H1 (cell line): ENCODE measurements around the gene COL4A1. TPM values are rescaled to one million over a fixed set of nuclear protein-coding genes. Genes with fewer than 3 reads are reported as not detected.

Source experiments
- CTCF ChIA-PET: fragments of 300-600 bp; sonication (Branson Sonifier 250); formaldehyde crosslinking; loops from one replicate; lab custom pipeline; 2021; ENCODE audit not compliant: partially characterized antibody; lab: Charles Lee
- POLR2A ChIA-PET: fragments of 300-600 bp; sonication (Branson Sonifier 250); formaldehyde crosslinking; loops from one replicate; lab custom pipeline; 2021; ENCODE audit warnings: inconsistent platforms; ENCODE audit not compliant: partially characterized antibody; lab: Charles Lee
- DNase-seq, 2 experiments: peaks; one replicate each; pipeline versions ENCODE4 v3.0.0 to v3.0.0-alpha.2; 2010 to 2022; ENCODE audit warnings: low spot score in 2 of 2, low read depth in 1 of 2, mixed read lengths in 1 of 2
- FAIRE-seq: peaks from 2 replicates; lab custom pipeline; 2011; peaks lifted over from hg19 to GRCh38; lab: Jason Lieb, UNC
- H2AFZ ChIP-seq: 2 replicates; pipeline ENCODE4 v1.8.1; 2012; ENCODE audit warnings: low read length, inconsistent platforms
- H2AK5ac ChIP-seq: 2 replicates; pipeline ENCODE4 v1.6.1; 2013; ENCODE audit warnings: low read depth, low read length
- H2BK120ac ChIP-seq: replicated peaks from 2 replicates; pipeline ENCODE3; 2013; ENCODE audit warnings: low read depth, low read length, inconsistent platforms
- H2BK12ac ChIP-seq: 2 replicates; pipeline ENCODE4 v1.6.1; 2013; ENCODE audit warnings: low read depth, low read length
- H2BK15ac ChIP-seq: 2 replicates; pipeline ENCODE4 v1.6.1; 2013; ENCODE audit warnings: low read length
- H2BK20ac ChIP-seq: 2 replicates; pipeline ENCODE4 v1.6.1; 2013; ENCODE audit warnings: low read length
- H2BK5ac ChIP-seq: 2 replicates; pipeline ENCODE4 v1.6.1; 2013; ENCODE audit warnings: low read depth, low read length
- H3K14ac ChIP-seq: 2 replicates; pipeline ENCODE4 v1.6.1; 2013; ENCODE audit warnings: inconsistent platforms; ENCODE audit not compliant: insufficient read length
- H3K18ac ChIP-seq: 2 replicates; pipeline ENCODE4 v1.6.1; 2013; ENCODE audit warnings: low read length; ENCODE audit errors: extremely low read depth
- H3K23ac ChIP-seq: 2 replicates; pipeline ENCODE4 v1.6.1; 2013; ENCODE audit warnings: inconsistent platforms; ENCODE audit not compliant: insufficient read length
- H3K23me2 ChIP-seq: 2 replicates; pipeline ENCODE4 v1.6.1; 2013; ENCODE audit warnings: low read depth, low read length
- H3K27ac ChIP-seq: 2 replicates; pipeline ENCODE4 v1.6.1; 2011; ENCODE audit warnings: low read depth, low read length, inconsistent platforms
- H3K27me3 ChIP-seq, 4 experiments: replicated peaks in 1 of 4; 1 replicate in 1 of 4; 2 replicates in 3 of 4; pipeline versions ENCODE4 v1.6.1 to v1.8.1; 2011 to 2013; ENCODE audit warnings: low read length in 3 of 4, mild to moderate bottlenecking in 3 of 4, inconsistent platforms in 2 of 4, mixed read lengths in 2 of 4, moderate library complexity in 1 of 4; ENCODE audit not compliant: control insufficient read depth in 3 of 4, insufficient read depth in 3 of 4; ENCODE audit errors: extremely low read depth in 1 of 4
- H3K36me3 ChIP-seq, 4 experiments: 2 replicates each; pipeline versions ENCODE4 v1.6.1 to v1.8.1; 2011 to 2013; ENCODE audit warnings: mild to moderate bottlenecking in 4 of 4, low read length in 3 of 4, moderate library complexity in 2 of 4, control low read depth in 1 of 4, inconsistent platforms in 1 of 4; ENCODE audit not compliant: insufficient read depth in 4 of 4, control insufficient read depth in 2 of 4
- H3K4ac ChIP-seq: replicated peaks from 2 replicates; pipeline ENCODE3; 2013; ENCODE audit warnings: low read length, low read depth, mixed read lengths, inconsistent platforms; ENCODE audit not compliant: insufficient read length
- H3K4me1 ChIP-seq, 4 experiments: replicated peaks in 1 of 4; 1 replicate in 1 of 4; 2 replicates in 3 of 4; pipeline versions ENCODE4 v1.6.1 to v1.8.1; 2011 to 2013; ENCODE audit warnings: low read length in 3 of 4, inconsistent platforms in 2 of 4, mixed read lengths in 1 of 4; ENCODE audit not compliant: insufficient read depth in 4 of 4, control insufficient read depth in 3 of 4
- H3K4me2 ChIP-seq, 2 experiments: 2 replicates each; pipeline versions ENCODE4 v1.6.1 to v1.8.1; 2011 to 2013; ENCODE audit warnings: low read depth in 2 of 2, low read length in 2 of 2, control low read depth in 1 of 2, inconsistent platforms in 1 of 2, mild to moderate bottlenecking in 1 of 2; ENCODE audit not compliant: insufficient read depth in 1 of 2
- H3K4me3 ChIP-seq, 4 experiments: fragments of 200-600, 300-600 bp in 1 of 4; sonication (generic), shearing (Covaris generic), sonication (Bioruptor Twin) in 1 of 4; 2 replicates each; pipeline versions ENCODE4 v1.5.1 to v1.8.1; 2011 to 2016; ENCODE audit warnings: low read length in 4 of 4, low read depth in 3 of 4, control low read depth in 2 of 4, inconsistent platforms in 2 of 4, mild to moderate bottlenecking in 2 of 4, mixed read lengths in 1 of 4, moderate library complexity in 1 of 4; ENCODE audit not compliant: insufficient read depth in 2 of 4; ENCODE audit errors: extremely low read depth in 1 of 4
- H3K56ac ChIP-seq: replicated peaks from 2 replicates; pipeline ENCODE3; 2013; ENCODE audit warnings: low read depth, mild to moderate bottlenecking, mixed read lengths, low read length, inconsistent platforms; ENCODE audit not compliant: insufficient read length
- H3K79me1 ChIP-seq: 2 replicates; pipeline ENCODE4 v1.6.1; 2013; ENCODE audit warnings: low read depth, low read length, control low read depth
- H3K79me2 ChIP-seq, 2 experiments: 2 replicates each; pipeline versions ENCODE4 v1.6.1 to v1.8.1; 2012 to 2013; ENCODE audit warnings: low read length in 2 of 2, mild to moderate bottlenecking in 2 of 2, inconsistent platforms in 1 of 2; ENCODE audit not compliant: insufficient read depth in 2 of 2, control insufficient read depth in 1 of 2
- H3K9ac ChIP-seq, 4 experiments: replicated peaks in 1 of 4; 1 replicate in 1 of 4; 2 replicates in 3 of 4; pipeline versions ENCODE4 v1.6.1 to v1.8.1; 2011 to 2013; ENCODE audit warnings: low read depth in 3 of 4, low read length in 3 of 4, control low read depth in 2 of 4, mild to moderate bottlenecking in 2 of 4, moderate library complexity in 2 of 4, inconsistent platforms in 1 of 4; ENCODE audit errors: extremely low read depth in 1 of 4
- H3K9me3 ChIP-seq, 2 experiments: 2 replicates each; pipeline versions ENCODE4 v1.6.1 to v1.8.1; 2012 to 2013; ENCODE audit warnings: mild to moderate bottlenecking in 2 of 2, moderate library complexity in 2 of 2, control low read depth in 1 of 2, inconsistent platforms in 1 of 2, low read depth in 1 of 2, low read length in 1 of 2, mixed read lengths in 1 of 2; ENCODE audit not compliant: insufficient read depth in 2 of 2
- H4K20me1 ChIP-seq, 2 experiments: replicated peaks in 1 of 2; 2 replicates each; pipeline versions ENCODE3 to v1.8.1; 2011 to 2013; ENCODE audit warnings: inconsistent platforms in 2 of 2, low read length in 2 of 2, mild to moderate bottlenecking in 1 of 2; ENCODE audit not compliant: insufficient read depth in 2 of 2, control insufficient read depth in 1 of 2
- H4K5ac ChIP-seq: 2 replicates; pipeline ENCODE4 v1.6.1; 2013; ENCODE audit warnings: low read length, low read depth, mixed read lengths, inconsistent platforms; ENCODE audit not compliant: insufficient read length
- H4K8ac ChIP-seq: 2 replicates; pipeline ENCODE4 v1.8.0; 2013; ENCODE audit warnings: mild to moderate bottlenecking, moderate library complexity, low read length, inconsistent platforms; ENCODE audit not compliant: insufficient read depth; ENCODE audit errors: extremely low read depth
- H4K91ac ChIP-seq: replicated peaks from 2 replicates; pipeline ENCODE3; 2013; ENCODE audit warnings: low read length, mixed read lengths, inconsistent platforms; ENCODE audit not compliant: insufficient read length
- BACH1 ChIP-seq: IDR thresholded peaks from 2 replicates; pipeline ENCODE4 v1.6.1; 2012; ENCODE audit warnings: low read length, improper control_type of control experiment
- CEBPB ChIP-seq: IDR thresholded peaks from 2 replicates; pipeline ENCODE4 v1.6.1; 2012; ENCODE audit warnings: low read depth, low read length
- MAX ChIP-seq: IDR thresholded peaks from 2 replicates; pipeline ENCODE4 v1.6.1; 2012; ENCODE audit warnings: inconsistent platforms
- RAD21 ChIP-seq, 2 experiments: IDR thresholded peaks in 1 of 2; conservative IDR thresholded peaks in 1 of 2; 2 replicates each; pipeline ENCODE4 v1.6.1; 2011; ENCODE audit warnings: low read depth in 2 of 2, low read length in 2 of 2, improper control_type of control experiment in 1 of 2, inconsistent platforms in 1 of 2, mild to moderate bottlenecking in 1 of 2, moderate library complexity in 1 of 2
- SAP30 ChIP-seq: fragments of 300-600 bp; sonication (generic); IDR thresholded peaks from 2 replicates; pipeline ENCODE4 v1.7.1; 2012; ENCODE audit warnings: low read length, moderate library complexity, mild to moderate bottlenecking, inconsistent platforms; ENCODE audit not compliant: insufficient read depth, insufficient replicate concordance
- SUZ12 ChIP-seq: fragments of 200-600 bp; sonication (generic); IDR thresholded peaks from 2 replicates; pipeline ENCODE4 v1.6.1; 2012; ENCODE audit warnings: mild to moderate bottlenecking, inconsistent platforms, low read length, moderate library complexity, mixed read lengths
- whole genome bisulfite sequencing, 2 experiments: shearing (Covaris generic) in 1 of 2; methylation state at CpG; one replicate each; pipeline versions ENCODE4 v1.1.6 to v1.1.7; 2013 to 2015; ENCODE audit warnings: low lambda C conversion rate in 2 of 2, mixed read lengths in 2 of 2, inconsistent platforms in 1 of 2, low coverage in 1 of 2, missing lambda C conversion rate in 1 of 2; ENCODE audit not compliant: insufficient replicate concordance in 2 of 2, insufficient coverage in 1 of 2, insufficient read length in 1 of 2; ENCODE audit errors: extremely low coverage in 1 of 2, missing lambda C conversion rate in 1 of 2; 5-methylcytosine and 5-hydroxymethylcytosine counted together
- polyA plus RNA-seq, 7 experiments: library from polyadenylated mRNA; depleted of rRNA in 3 of 7; stranded (reverse) in 5 of 7; unstranded in 2 of 7; fragments of >200 nt in 5 of 7; fragments of 200-250 nt in 2 of 7; gene quantifications; 1 replicate in 5 of 7; 2 replicates in 1 of 7; 4 replicates in 1 of 7; pipeline versions ENCODE4 v1.2.1 to v1.2.3, GENCODE V29; 2011 to 2013; ENCODE audit warnings: missing spikeins in 2 of 7, mixed read lengths in 2 of 7
- total RNA-seq: library from RNA; stranded (reverse); fragmentation: NEBNext Ultra II Directional; extraction: Animal tissue kit (Norgen Biotek cat#: 25700); gene quantifications from 2 replicates; pipeline ENCODE4 v1.2.1, GENCODE V29; 2021

COL4A1 gene
- total and polyA plus RNA-seq, 2 of the 8 experiments (the other 6 are each of a cell fraction or from before 2014, with no cell fraction given) = 30.7 to 82.0 TPM

GRCh38 chr13:110268576-110269185 lies 38.3 kb downstream of the COL4A1 start:
- Histone ChIP-seq H2BK5ac (no peak overlapping the region), H3K4ac (no peak overlapping the region), H3K27me3 (no peaks in the 10 kb centered on the region; a peak in 1 of 7 replicates), H2AK5ac (peak overlapping the region; percentile 39; the same call in 1 of the 2 replicates), H3K4me1 (peaks cover 11 to 28% (median 16%) of the 10 kb centered on the region in 4 experiments), H3K27ac (no peak overlapping the region), H4K20me1 (no peaks in the 10 kb centered on the region), H3K79me1 (peaks cover 10% of the 10 kb centered on the region; the same call in 1 of the 2 replicates), H2BK20ac (no peak overlapping the region), H2BK12ac (peak overlapping the region; percentile 7; the same call in 1 of the 2 replicates), H4K8ac (peak overlapping the region; percentile 66; the same call in 1 of the 2 replicates), H2AFZ (no peak overlapping the region), H3K14ac (no peak overlapping the region), H4K91ac (no peak overlapping the region), H2BK120ac (no peak overlapping the region), H3K9ac (no peak overlapping the region), H4K5ac (no peak overlapping the region), H3K23me2 (no peaks in the 10 kb centered on the region), H2BK15ac (no peak overlapping the region), H3K18ac (no peak overlapping the region), H3K79me2 (peaks cover 0 to 4% of the 10 kb centered on the region in 2 experiments; a peak in 1 of 4 replicates), H3K23ac (no peak overlapping the region), H3K4me2 (no peak overlapping the region), H3K56ac (no peak overlapping the region), H3K9me3 (no peaks in the 10 kb centered on the region), H3K4me3 (no peak overlapping the region), H3K36me3 (no peaks in the 10 kb centered on the region)
- no peak for TF ChIP-seq BACH1
- TF ChIP-seq MAX = no peak
- TF ChIP-seq SUZ12 = no peak
- no peak for TF ChIP-seq CEBPB
- TF ChIP-seq RAD21 (IDR thresholded peaks at IDR 0.05 in 1 of 2, conservative IDR thresholded peaks at IDR 0.05 in 1 of 2; ENCODE audit: low read depth in 2 of 2, low read length in 2 of 2) = no peak
- TF ChIP-seq SAP30 = no peak
- CTCF ChIA-PET = interaction anchor here (0.7 to 3.1 kb wide), 9 partner anchors 15 to 141 kb away, joined by 3 to 18 read pairs (median 4); partner anchors contain the start of genes COL4A1 and COL4A2
- DNase-seq (peak in 1 of 2 experiments; percentile 38), FAIRE-seq (no peak)
- WGBS, 2 experiments = 91% methylated on average over 15 of the region's 16 CpGs; no CpG with 5 or more reads in 1 of the 2 experiments
- POLR2A ChIA-PET = no interaction called here
